Measurements from ENCODE around the gene TAS2R41. TPM values are rescaled to one million over a fixed set of nuclear protein-coding genes. Genes with fewer than 3 reads are reported as not detected.
"Not testable (repeated sequence)": the region's sequence is repeated elsewhere in the genome, so short reads cannot be mapped to it uniquely, and the experiment has no call there.

The TAS2R41 gene
- total RNA-seq, 4 donors from 2014 or later = not detected

DNA sequence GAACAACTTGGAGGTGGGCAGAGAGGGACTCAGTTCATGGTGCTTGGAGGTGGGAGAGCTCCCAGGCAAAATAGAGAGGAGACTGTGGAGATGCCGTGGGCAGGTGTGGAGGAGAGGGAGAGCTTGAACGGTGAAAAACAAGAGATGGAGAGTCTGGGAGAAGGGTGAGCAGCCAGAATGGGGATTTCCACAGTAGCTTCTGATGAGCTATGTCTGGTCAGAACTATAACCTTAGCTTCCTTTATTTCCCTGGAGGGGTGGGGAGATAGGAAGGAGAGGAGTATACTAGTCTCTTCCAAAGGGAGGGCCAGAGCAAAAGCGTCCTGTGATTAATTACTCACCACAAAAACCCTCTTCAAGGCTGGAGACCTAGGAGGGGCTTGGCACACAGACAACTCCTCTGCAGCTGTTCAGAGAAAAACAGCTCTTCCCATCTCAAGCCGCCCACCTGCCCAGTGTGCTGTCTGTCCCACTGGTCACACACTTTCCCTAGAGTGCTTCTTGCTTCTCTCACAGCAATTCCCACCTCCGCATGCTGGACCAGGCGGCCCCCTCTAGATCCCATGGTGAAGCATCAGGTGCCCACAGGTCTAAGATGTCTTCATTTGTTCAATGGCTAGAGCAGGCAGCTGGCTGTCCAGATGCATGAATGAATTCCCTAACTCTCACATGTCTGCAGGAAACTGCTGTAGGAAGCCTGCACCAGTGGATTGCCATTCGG is 41.9 kb downstream of the TAS2R41 start:
- no peak for DNase-seq
- Histone ChIP-seq H3K4me1 (no peaks in the 10 kb centered on the region), H3K27ac (no peak overlapping the region), H3K9me3 (no peaks in the 10 kb centered on the region), H3K4me3 (no peak overlapping the region), H3K27me3 (no peaks in the 10 kb centered on the region), H3K36me3 (no peaks in the 10 kb centered on the region)
- TF ChIP-seq POLR2A (IDR thresholded peaks at IDR 0.05) = no peak
- TF ChIP-seq, protein P1, sequence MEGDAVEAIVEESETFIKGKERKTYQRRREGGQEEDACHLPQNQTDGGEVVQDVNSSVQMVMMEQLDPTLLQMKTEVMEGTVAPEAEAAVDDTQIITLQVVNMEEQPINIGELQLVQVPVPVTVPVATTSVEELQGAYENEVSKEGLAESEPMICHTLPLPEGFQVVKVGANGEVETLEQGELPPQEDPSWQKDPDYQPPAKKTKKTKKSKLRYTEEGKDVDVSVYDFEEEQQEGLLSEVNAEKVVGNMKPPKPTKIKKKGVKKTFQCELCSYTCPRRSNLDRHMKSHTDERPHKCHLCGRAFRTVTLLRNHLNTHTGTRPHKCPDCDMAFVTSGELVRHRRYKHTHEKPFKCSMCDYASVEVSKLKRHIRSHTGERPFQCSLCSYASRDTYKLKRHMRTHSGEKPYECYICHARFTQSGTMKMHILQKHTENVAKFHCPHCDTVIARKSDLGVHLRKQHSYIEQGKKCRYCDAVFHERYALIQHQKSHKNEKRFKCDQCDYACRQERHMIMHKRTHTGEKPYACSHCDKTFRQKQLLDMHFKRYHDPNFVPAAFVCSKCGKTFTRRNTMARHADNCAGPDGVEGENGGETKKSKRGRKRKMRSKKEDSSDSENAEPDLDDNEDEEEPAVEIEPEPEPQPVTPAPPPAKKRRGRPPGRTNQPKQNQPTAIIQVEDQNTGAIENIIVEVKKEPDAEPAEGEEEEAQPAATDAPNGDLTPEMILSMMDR (IDR thresholded peaks at IDR 0.05) = no peak

DNA sequence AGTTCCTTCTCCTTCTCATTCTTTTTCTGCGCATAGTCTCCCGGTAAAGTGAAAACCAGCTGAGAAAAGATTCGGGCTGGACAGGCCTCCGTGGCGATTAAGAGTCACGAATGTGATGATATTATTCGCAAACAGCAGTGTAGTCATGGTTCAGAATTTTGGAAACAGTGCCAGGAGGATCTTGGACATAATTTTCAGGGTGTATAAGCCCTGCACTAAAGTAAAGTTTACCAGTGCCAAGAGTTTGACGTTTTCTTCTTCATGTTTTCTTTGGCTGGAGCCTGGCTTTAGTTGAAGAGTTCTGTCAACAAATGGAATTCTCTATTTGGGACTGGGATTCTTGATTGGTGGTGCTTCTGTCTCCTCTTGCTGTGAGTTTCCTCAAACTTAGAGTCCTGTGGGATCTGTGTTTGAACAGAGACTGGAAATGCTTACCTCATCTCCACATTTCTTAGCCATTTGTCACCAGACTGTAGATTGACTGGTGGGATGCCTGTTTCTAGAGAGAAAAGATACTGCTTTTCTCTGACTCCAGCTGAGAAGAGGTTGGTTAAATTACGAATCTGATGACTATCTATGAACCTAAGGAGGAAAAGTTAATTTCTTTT is 44.7 kb downstream of the TAS2R41 start:
- H3K27ac ChIP-seq, H3K9me3 ChIP-seq, DNase-seq, H3K27me3 ChIP-seq, H3K4me1 ChIP-seq, H3K36me3 ChIP-seq, H3K4me3 ChIP-seq: not testable (repeated sequence)

Other genes with a start within 250 kb of the TAS2R41 start
- gene GSTK1, start 214.4 kb upstream of the TAS2R41 start, total RNA-seq = 100 to 1,000 TPM; 202 to 580 (median 484) TPM
- 100 to 1,000 TPM in 3 of 4 donors, 10 to 100 TPM in 1; 54.5 to 162 (median 130) TPM for gene TMEM139, start 192.9 kb upstream of the TAS2R41 start, total RNA-seq
- 10 to 100 TPM; 34.8 to 43.7 (median 38.3) TPM for gene CASP2, start 189.5 kb upstream of the TAS2R41 start, total RNA-seq
- gene CLCN1, start 161.8 kb upstream of the TAS2R41 start, total RNA-seq = 1 to 10 TPM in 3 of 4 donors, not detected in 1; 1.1 to 6.5 (median 2.5) TPM
- gene FAM131B, start 115.2 kb upstream of the TAS2R41 start, total RNA-seq = under 1 TPM in 3 of 4 donors, not detected in 1; 0.66 to 0.83 (median 0.80) TPM
- gene ZYX, start 96.5 kb upstream of the TAS2R41 start, total RNA-seq = 10 to 100 TPM; 47.0 to 88.0 (median 55.9) TPM
- gene EPHA1, start 69.0 kb upstream of the TAS2R41 start, total RNA-seq = 10 to 100 TPM; 52.5 to 81.3 (median 63.9) TPM
- gene TAS2R60, start 34.4 kb upstream of the TAS2R41 start, total RNA-seq = 1 to 10 TPM in 1 of 4 donors, not detected in 3; 1.3 TPM
- 10 to 100 TPM in 1 of 4 donors, 1 to 10 TPM in 1, under 1 TPM in 1, not detected in 1; 0.70 to 11.6 (median 3.4) TPM for gene CTAGE15, start 93.9 kb downstream of the TAS2R41 start, total RNA-seq
- gene TCAF2, start 143.1 kb downstream of the TAS2R41 start, total RNA-seq = 10 to 100 TPM in 1 of 4 donors, 1 to 10 TPM in 3; 1.7 to 19.8 (median 5.0) TPM